GM12891 (cell line): ENCODE measurements around the gene DHRS1.
A peak's percentile ranks its signal among the peaks of the same experiment; 100 is the strongest.

ENCODE experiments used
- DNase-seq: peaks from one replicate; pipeline ENCODE4 v3.0.0; 2011; ENCODE audit warnings: low spot score; ENCODE audit not compliant: insufficient read length
- FAIRE-seq: peaks from 2 replicates; lab custom pipeline; 2011; peaks lifted over from hg19 to GRCh38; lab: Jason Lieb, UNC
- PAX5 ChIP-seq: IDR thresholded peaks from 2 replicates; pipeline ENCODE4 v1.6.1; 2011; ENCODE audit warnings: low read length, moderate library complexity, mild to moderate bottlenecking; ENCODE audit not compliant: insufficient read depth, severe bottlenecking
- POLR2A ChIP-seq: IDR thresholded peaks from 2 replicates; pipeline ENCODE4 v1.6.1; 2011; ENCODE audit warnings: low read depth, low read length, control low read depth
- POLR2AphosphoS5 ChIP-seq: IDR thresholded peaks from 2 replicates; pipeline ENCODE4 v1.6.1; 2011; ENCODE audit warnings: low read depth, low read length, control low read depth
- POU2F2 ChIP-seq: IDR thresholded peaks from 2 replicates; pipeline ENCODE4 v1.6.1; 2011; ENCODE audit warnings: low read depth, mild to moderate bottlenecking, control low read depth, low read length, moderate library complexity
- SPI1 ChIP-seq: IDR thresholded peaks from 2 replicates; pipeline ENCODE4 v1.6.1; 2011; ENCODE audit warnings: low read depth, low read length, control low read depth
- TAF1 ChIP-seq: IDR thresholded peaks from 2 replicates; pipeline ENCODE4 v1.6.1; 2011; ENCODE audit warnings: low read depth, low read length, control low read depth

The DHRS1 gene

DNA sequence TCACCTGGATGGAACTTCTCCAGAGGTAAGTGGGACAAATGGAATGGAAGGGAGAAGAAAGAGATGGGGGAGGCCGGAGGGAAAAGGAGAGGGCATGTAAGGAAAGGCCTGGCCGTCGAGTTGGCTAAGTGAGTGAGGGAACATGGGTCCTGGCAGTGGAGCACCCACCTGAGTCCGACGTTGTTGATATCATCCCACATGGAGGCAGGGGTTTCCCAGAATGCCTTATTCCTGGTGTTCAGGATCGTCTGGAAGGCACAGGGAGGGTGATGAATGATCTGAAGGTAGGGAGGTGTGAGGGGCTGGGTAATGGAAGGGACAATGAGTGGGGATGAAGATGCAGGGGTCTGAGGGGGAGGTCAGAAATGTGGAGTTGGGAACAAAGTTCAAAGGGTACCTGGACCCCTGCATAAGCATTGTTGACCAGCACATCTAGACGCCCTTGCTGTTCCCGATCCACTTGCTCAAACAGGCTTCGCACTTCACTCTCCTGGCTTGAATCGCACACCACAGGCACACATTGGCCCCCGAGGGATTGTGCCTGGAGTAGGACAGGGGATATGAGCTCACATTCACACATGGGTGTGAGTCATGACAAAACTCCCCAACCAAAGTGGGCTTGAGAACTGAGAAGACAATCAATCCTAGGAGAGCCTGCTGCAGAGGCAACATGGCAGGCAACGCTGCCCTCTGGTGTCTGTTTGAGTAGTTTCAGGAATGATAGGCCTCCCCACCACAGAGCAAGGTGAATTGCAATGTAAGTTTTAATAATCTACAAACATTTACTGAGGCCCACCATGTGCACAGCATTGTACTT, 3.0 kb downstream of the DHRS1 start:
- peak; percentile 93 for FAIRE-seq
- DNase-seq = peak; percentile 59
- no peak for TF ChIP-seq TAF1
- no peak; the same call in 1 of the 2 replicates for TF ChIP-seq POU2F2
- TF ChIP-seq SPI1 = no peak
- TF ChIP-seq POLR2A = no peak; the same call in 1 of the 2 replicates
- no peak for TF ChIP-seq PAX5
- TF ChIP-seq POLR2AphosphoS5 = no peak

- FAIRE-seq = no peak
- DNase-seq = no peak
- TF ChIP-seq POU2F2 = no peak
- no peak for TF ChIP-seq SPI1
- TF ChIP-seq POLR2A = no peak
- no peak for TF ChIP-seq POLR2AphosphoS5
- TF ChIP-seq PAX5 = no peak
- TF ChIP-seq TAF1 = no peak
These were observed 6.1 kb downstream of the DHRS1 start for GRCh38 chr14:24293525-24293924.

- DNase-seq (no peak), FAIRE-seq (no peak)
- TF ChIP-seq POLR2AphosphoS5 (no peak), SPI1 (no peak), POLR2A (no peak), TAF1 (no peak), PAX5 (no peak), POU2F2 (no peak)
These were observed 7.3 kb downstream of the DHRS1 start for GRCh38 chr14:24292118-24292807.

DNA sequence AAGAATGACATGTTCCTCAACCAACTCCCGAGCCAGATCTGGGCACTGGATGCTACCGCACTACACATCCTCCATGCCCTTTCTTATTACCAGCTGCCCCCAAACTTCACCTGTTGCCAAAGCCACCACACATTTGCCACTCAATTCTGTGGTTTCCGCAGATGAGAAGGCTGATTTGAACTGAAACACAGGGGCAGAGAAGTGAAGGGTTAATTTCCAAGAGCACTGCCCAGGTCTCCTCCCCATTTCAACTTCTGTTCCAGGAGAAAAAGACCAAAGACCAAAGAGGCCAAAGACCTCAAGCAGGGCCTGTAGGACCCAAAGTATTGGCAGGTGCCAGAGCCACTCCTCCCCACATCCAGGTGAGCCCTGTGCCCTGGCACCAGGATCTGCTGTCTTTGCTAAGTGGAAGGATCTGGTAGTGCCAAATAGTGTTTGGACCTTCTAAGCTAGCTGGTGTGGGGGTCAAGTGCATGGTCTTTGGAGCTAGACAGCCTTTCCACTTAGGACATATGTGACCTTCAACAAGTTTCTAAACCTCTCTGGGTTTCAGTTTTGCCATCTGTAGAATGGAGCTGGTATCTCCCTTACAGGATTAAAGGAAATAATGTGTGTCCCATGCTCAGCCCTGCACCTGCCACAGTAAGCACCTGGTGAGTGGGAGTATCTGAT, 8.0 kb downstream of the DHRS1 start:
- DNase-seq = no peak
- TF ChIP-seq TAF1 (no peak), PAX5 (no peak), SPI1 (no peak), POLR2AphosphoS5 (no peak), POU2F2 (no peak), POLR2A (no peak)
- FAIRE-seq = no peak

- FAIRE-seq (no peak), DNase-seq (no peak)
- no peak for TF ChIP-seq POLR2AphosphoS5
- TF ChIP-seq PAX5 = no peak
These were observed 8.8 kb downstream of the DHRS1 start for GRCh38 chr14:24290746-24291145.

DNA sequence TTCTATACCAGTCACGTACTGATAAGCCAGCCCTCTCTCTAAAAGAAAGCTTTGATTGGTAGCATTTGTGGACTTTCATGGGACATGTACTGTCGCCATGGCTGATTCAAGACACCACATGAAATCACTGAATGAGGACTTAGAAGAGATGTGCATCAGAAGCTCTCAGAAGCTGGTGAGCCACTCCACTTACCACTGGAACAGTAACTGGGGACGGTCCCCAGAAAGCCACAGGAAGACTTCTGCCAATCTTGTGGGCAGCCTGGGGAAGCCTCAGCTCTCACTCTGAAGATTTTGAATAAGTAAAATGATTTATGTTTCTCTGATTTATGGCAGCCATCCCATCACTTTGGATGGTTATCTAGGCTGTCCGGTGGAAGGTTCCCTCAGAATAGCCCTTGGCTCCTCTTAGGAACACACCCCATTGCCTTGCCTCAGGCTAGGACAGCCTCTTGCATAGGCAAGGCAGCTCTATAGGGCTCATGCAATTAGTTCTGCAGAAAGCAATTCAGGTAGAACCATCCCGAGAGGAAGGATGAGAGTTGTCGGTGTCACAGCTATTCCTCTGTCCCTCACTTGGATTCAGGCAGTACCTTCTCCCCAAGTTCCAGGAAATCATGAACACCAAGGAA, 9.8 kb downstream of the DHRS1 start:
- FAIRE-seq (no peak), DNase-seq (no peak)
- TF ChIP-seq POLR2AphosphoS5 (no peak), SPI1 (no peak), PAX5 (no peak), TAF1 (no peak), POU2F2 (no peak), POLR2A (no peak)

- TF ChIP-seq POLR2AphosphoS5 = no peak
- TF ChIP-seq PAX5 = no peak
- TF ChIP-seq POLR2A = no peak
- no peak for TF ChIP-seq SPI1
- no peak for TF ChIP-seq POU2F2
- no peak for TF ChIP-seq TAF1
- no peak for DNase-seq
These were observed 12.6 kb downstream of the DHRS1 start for GRCh38 chr14:24286996-24287395.

GRCh38 chr14:24285351-24285750, 14.2 kb downstream of the DHRS1 start:
- no peak for FAIRE-seq
- DNase-seq = no peak
- no peak for TF ChIP-seq TAF1
- no peak for TF ChIP-seq POLR2AphosphoS5
- TF ChIP-seq POU2F2 = no peak
- no peak for TF ChIP-seq POLR2A
- TF ChIP-seq PAX5 = no peak

More at GRCh38 chr14:24286996-24287395, 12.6 kb downstream of the DHRS1 start:
- FAIRE-seq = no peak

DNA sequence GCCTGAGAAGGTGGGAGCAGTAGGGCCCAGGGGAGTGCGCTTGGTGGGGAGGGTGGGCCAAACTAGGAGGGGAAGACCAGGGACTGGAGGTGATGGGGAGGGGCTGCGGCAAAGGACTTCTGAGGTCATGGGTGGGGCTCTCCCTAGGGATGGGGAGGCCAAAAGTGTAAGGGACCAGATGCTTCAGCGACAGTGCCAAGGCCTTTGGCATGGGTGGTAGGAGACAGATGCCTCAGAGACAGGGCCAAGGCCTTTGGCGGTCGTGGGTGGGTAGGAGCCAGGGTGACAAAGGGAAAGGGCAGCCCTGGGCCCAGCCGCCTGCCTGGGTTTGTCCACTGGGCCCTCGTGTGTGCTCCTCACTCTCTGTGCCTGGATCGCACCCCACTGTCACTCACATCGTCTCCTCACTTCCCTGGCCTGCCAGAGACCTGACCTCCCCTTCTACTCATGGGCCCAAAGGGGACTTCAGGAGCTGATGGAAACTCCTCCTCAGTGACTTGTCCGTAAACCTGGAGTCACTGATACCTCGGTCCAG, 15.0 kb downstream of the DHRS1 start:
- FAIRE-seq = no peak
- DNase-seq = no peak

More for the DNA sequence above, 15.0 kb downstream of the DHRS1 start:
- no peak for TF ChIP-seq POLR2AphosphoS5
- no peak for TF ChIP-seq POU2F2
- TF ChIP-seq SPI1 = no peak
- TF ChIP-seq POLR2A = no peak
- no peak for TF ChIP-seq PAX5
- TF ChIP-seq TAF1 = no peak
